Effector memory CD8-positive, alpha-beta T cell (primary cell): ENCODE results near the gene LRP8.
"Not testable (repeated sequence)": the region's sequence is repeated elsewhere in the genome, so short reads cannot be mapped to it uniquely, and the experiment has no call there.

Source experiments
- ATAC-seq: fragments of 150-1000 bp; cut with Tn5 transposase; replicated peaks from 2 replicates; pipeline ENCODE4 v1.10.0; 2021; ENCODE audit warnings: mild to moderate bottlenecking, moderate library complexity
- DNase-seq, 3 experiments: peaks; one replicate each; pipeline ENCODE4 v3.0.0; 2021
- H3K27ac Mint-ChIP-seq, 2 donors: one replicate each; pipeline ENCODE4 v1.8.0; 2022; ENCODE audit warnings: mild to moderate bottlenecking in 2 of 2, mixed read lengths in 2 of 2, moderate library complexity in 2 of 2
- H3K27me3 Mint-ChIP-seq, 2 donors: one replicate each; pipeline ENCODE4 v1.8.0; 2022; ENCODE audit warnings: mixed read lengths in 2 of 2
- H3K36me3 Mint-ChIP-seq: one replicate; pipeline ENCODE4 v1.8.0; 2022; ENCODE audit warnings: mild to moderate bottlenecking, moderate library complexity, mixed read lengths; ENCODE audit not compliant: insufficient read depth
- H3K4me1 Mint-ChIP-seq, 2 donors: one replicate each; pipeline ENCODE4 v1.8.0; 2022; ENCODE audit warnings: low read depth in 2 of 2, mixed read lengths in 2 of 2
- H3K4me3 Mint-ChIP-seq, 2 donors: one replicate each; pipeline ENCODE4 v1.8.0; 2022; ENCODE audit warnings: mild to moderate bottlenecking in 2 of 2, mixed read lengths in 2 of 2, moderate library complexity in 2 of 2
- H3K9me3 Mint-ChIP-seq, 2 donors: one replicate each; pipeline ENCODE4 v1.8.0; 2022; ENCODE audit warnings: mixed read lengths in 2 of 2

Gene LRP8

DNA sequence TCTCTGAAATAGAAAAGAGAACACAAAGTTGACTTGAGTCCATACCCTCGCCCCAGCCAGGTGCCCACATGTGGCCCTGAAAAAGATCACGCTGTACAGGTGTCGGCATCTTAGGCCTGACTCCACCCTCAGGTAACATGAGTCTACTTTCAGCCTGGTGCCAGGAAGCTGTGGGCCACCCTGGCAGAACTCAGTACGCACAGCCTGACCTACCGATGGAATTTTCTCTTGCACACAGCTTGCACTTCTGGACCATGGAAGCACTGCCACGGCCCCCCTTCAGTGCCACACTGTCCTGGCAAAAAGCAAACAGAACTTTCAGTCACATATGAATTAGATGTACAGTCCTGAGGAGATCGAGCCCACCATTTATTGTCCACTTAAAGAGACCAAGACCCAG, 109.7 kb downstream of the LRP8 start:
- no peak for ATAC-seq

DNA sequence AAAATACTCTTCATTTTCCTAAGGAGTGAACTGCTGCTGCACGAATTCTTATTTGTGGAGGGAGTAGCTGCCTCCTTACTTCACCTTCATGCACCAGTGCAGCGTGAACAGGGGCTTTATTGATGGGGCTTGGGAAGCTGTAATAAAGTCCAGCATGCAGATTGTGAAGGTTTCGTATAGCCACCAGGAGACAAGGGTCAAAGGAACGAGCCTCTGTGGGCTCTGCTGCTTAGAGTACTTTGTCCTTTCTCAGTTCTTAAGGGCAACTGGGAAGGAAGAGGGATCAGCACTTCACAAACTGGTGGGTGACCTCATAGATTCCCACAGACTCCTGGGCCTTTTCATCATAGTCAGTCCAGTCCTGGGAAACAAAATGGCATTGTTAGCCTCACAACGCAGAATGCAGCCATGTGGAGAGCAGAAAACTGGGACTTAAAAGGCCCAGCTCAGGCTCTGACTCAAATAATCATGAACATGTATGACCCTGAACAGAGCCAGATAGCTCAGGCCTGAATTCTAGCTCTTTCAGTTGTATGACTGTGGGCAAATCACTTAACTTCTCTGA, 113.4 kb downstream of the LRP8 start:
- no peak for ATAC-seq
- H3K4me1 Mint-ChIP-seq = peaks cover 2 to 6% of the 10 kb centered on the region in 2 donors
- DNase-seq = no peak
- H3K27ac Mint-ChIP-seq = no peak overlapping the region
- H3K27me3 Mint-ChIP-seq = no peaks in the 10 kb centered on the region
- H3K36me3 Mint-ChIP-seq = peaks cover 36% of the 10 kb centered on the region
- no peaks in the 10 kb centered on the region for H3K9me3 Mint-ChIP-seq
- no peak overlapping the region for H3K4me3 Mint-ChIP-seq

More for the DNA sequence above, 109.7 kb downstream of the LRP8 start:
- Mint-ChIP-seq H3K4me1 (peaks cover 14 to 22% of the 10 kb centered on the region in 2 donors), H3K9me3 (no peaks in the 10 kb centered on the region), H3K27me3 (no peaks in the 10 kb centered on the region), H3K36me3 (peaks cover 29% of the 10 kb centered on the region), H3K27ac (peak overlapping the region; percentile 60 to 98), H3K4me3 (no peak overlapping the region)
- no peak for DNase-seq

DNA sequence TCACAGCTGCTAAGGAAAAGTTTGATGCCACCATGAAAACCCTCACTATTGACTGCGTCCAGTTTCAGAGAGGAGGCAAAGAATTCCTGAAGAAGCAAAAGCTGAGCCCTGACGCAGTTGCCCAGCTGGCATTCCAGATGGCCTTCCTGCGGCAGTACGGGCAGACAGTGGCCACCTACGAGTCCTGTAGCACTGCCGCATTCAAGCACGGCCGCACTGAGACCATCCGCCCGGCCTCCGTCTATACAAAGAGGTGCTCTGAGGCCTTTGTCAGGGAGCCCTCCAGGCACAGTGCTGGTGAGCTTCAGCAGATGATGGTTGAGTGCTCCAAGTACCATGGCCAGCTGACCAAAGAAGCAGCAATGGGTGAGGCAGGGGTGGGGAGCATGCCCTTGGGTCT, 116.9 kb downstream of the LRP8 start:
- Mint-ChIP-seq H3K4me3 (no peak overlapping the region), H3K27ac (no peak overlapping the region), H3K9me3 (peaks cover 3 to 7% of the 10 kb centered on the region in 2 donors), H3K4me1 (peaks cover 0 to 5% of the 10 kb centered on the region in 2 donors), H3K27me3 (no peaks in the 10 kb centered on the region), H3K36me3 (peaks cover 46% of the 10 kb centered on the region)
- DNase-seq (no peak), ATAC-seq (no peak)

DNA sequence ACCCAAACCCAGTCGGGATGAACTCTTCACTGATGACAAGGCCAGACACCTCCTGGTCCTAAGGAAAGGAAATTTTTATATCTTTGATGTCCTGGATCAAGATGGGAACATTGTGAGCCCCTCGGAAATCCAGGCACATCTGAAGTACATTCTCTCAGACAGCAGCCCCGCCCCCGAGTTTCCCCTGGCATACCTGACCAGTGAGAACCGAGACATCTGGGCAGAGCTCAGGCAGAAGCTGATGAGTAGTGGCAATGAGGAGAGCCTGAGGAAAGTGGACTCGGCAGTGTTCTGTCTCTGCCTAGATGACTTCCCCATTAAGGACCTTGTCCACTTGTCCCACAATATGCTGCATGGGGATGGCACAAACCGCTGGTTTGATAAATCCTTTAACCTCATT, 117.5 kb downstream of the LRP8 start:
- Mint-ChIP-seq H3K36me3 (peaks cover 46% of the 10 kb centered on the region), H3K4me3 (no peak overlapping the region), H3K27me3 (no peaks in the 10 kb centered on the region), H3K9me3 (peaks cover 3 to 7% of the 10 kb centered on the region in 2 donors), H3K4me1 (peaks cover 0 to 5% of the 10 kb centered on the region in 2 donors), H3K27ac (no peak overlapping the region)
- ATAC-seq = no peak
- no peak for DNase-seq

DNA sequence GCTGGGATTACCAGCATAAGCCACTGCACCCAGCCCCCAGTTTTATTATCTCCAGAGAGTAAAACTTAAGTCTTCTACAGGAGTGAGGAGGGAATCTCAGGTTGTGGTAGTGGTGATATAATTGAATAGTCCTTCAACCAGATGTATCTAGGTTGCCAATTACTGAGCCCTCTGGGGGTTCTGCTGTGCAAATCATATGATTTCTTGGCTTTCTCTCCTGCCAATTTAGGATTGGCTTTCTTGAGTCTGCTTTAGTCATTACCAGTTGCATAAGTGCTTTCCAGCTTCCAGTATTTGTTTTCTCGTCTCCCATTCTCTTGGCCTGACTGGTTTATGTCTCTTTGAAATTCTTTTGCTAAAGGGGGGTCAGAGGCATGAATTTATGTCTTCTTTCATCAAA, 120.1 kb downstream of the LRP8 start:
- no peak for ATAC-seq
- DNase-seq = no peak
- H3K36me3 Mint-ChIP-seq = peaks cover 60% of the 10 kb centered on the region
- no peak overlapping the region for H3K4me3 Mint-ChIP-seq
- no peak overlapping the region for H3K27ac Mint-ChIP-seq
- no peaks in the 10 kb centered on the region for H3K27me3 Mint-ChIP-seq
- H3K9me3 Mint-ChIP-seq = peaks cover 3 to 7% of the 10 kb centered on the region in 2 donors
- peaks cover 0 to 11% of the 10 kb centered on the region in 2 donors for H3K4me1 Mint-ChIP-seq

DNA sequence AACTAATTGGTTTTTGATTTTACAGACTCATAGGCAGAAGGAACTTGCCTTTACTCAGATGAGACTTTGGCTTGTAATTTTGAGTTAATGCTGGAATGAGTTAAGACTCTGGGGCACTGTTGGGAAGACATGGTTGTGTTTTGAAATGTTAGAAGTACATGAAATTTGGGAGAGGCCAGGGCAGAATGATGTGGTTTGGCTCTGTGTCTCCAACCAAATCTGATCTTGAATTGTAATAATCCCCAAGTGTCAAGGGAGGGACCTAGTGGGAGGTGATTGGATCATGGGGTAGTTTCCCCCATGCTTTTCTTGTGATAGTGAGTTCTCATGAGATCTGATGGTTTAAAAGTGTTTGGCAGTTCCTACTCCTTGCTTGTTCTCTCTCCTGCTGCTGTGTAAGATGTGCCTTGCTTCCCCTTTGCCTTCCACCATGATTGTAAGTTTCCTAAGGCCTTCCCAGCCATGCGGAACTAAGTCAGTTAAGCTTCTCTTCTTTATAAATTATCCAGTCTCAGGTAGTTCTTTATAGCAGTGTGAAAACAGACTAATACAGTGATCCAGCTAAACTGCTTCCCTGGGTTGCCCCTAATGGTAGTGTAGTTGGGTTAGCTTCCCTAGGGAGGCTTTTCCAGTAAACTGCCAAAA, 121.0 kb downstream of the LRP8 start:
- Mint-ChIP-seq H3K27ac (no peak overlapping the region), H3K36me3 (peaks cover 62% of the 10 kb centered on the region), H3K27me3 (no peaks in the 10 kb centered on the region), H3K9me3 (peaks cover 3 to 7% of the 10 kb centered on the region in 2 donors), H3K4me3 (no peak overlapping the region), H3K4me1 (peaks cover 0 to 11% of the 10 kb centered on the region in 2 donors)
- ATAC-seq = no peak
- DNase-seq = no peak

DNA sequence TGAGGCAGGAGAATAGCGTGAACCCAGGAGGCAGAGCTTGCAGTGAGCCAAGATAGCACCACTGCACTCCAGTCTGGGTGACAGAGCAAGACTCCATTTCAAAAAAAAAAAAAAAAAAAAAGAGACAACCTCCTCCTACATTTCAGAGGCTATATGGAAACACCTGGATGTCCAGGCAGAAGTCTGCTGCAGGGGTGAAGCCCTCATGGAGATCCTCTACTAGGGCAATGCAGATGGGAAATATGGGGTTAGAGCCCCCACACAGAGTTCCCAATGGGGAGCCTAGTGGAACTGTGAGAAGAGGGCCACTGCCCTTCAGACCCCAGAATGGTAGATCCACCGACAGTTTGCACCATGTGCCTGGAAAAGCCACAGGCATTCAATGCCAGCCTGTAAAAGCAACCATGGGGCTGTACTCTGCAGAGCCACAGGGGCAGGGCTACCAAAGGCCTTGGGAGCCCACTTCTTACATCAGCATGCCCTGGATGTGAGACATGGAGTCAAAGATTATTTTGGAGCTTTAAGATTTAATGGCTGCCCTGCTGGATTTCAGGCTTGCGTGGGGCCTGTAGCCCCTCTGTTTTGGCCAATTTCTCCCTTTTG, 121.7 kb downstream of the LRP8 start:
- H3K36me3 Mint-ChIP-seq = peaks cover 55% of the 10 kb centered on the region
- not testable (repeated sequence) for H3K27me3 Mint-ChIP-seq, DNase-seq, ATAC-seq, H3K9me3 Mint-ChIP-seq, H3K4me3 Mint-ChIP-seq, H3K27ac Mint-ChIP-seq
- peaks cover 0 to 11% of the 10 kb centered on the region in 2 donors for H3K4me1 Mint-ChIP-seq

DNA sequence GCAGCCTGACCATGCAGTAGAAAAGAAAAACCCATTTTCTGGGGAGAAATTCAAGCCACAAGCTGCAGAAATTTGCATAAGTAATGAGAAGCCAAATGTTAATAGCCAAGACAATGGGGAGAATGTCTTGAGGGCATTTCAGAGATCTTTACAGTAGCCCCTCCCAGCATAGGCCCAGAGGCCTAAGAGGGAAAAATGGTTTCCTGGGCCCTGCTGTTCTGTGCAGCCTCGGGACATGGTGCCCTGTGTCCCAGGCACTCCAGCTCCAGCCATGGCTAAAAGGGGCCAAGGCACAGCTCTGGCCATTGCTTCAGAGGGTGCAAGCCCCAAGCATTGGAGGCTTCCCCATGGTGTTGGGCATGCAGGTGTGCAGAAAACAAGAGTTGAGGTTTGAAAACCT, 122.4 kb downstream of the LRP8 start:
- DNase-seq, H3K4me3 Mint-ChIP-seq, ATAC-seq, H3K27me3 Mint-ChIP-seq, H3K9me3 Mint-ChIP-seq: not testable (repeated sequence)
- H3K36me3 Mint-ChIP-seq = peaks cover 55% of the 10 kb centered on the region
- peaks cover 0 to 11% of the 10 kb centered on the region in 2 donors for H3K4me1 Mint-ChIP-seq
- peak overlapping the region in 1 of 2 donors; percentile 63 for H3K27ac Mint-ChIP-seq

DNA sequence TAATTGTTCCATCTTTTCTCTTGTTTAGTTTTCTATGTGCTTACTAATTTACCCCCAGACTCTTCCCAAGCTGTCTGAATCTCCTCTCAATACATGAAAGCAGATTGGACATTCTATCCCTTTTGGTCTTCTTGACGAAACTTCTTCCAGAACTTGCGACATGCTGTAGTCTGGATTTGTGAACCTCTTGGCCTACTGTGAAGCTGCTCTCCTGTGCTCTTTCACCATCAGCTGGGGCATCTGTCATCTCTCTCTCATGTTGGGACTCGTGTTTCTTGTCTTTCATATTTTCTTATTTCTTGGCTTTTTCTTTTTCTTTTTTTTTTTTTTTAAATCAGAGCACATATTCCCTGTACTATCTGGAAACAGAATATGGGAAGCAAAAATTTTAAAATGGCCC, 124.4 kb downstream of the LRP8 start:
- H3K27me3 Mint-ChIP-seq = no peaks in the 10 kb centered on the region
- H3K27ac Mint-ChIP-seq = peak overlapping the region in 1 of 2 donors; percentile 9
- H3K9me3 Mint-ChIP-seq = peaks cover 3 to 7% of the 10 kb centered on the region in 2 donors
- ATAC-seq (no peak), DNase-seq (no peak)
- peaks cover 37% of the 10 kb centered on the region for H3K36me3 Mint-ChIP-seq
- peaks cover 0 to 11% of the 10 kb centered on the region in 2 donors for H3K4me1 Mint-ChIP-seq
- H3K4me3 Mint-ChIP-seq = no peak overlapping the region

DNA sequence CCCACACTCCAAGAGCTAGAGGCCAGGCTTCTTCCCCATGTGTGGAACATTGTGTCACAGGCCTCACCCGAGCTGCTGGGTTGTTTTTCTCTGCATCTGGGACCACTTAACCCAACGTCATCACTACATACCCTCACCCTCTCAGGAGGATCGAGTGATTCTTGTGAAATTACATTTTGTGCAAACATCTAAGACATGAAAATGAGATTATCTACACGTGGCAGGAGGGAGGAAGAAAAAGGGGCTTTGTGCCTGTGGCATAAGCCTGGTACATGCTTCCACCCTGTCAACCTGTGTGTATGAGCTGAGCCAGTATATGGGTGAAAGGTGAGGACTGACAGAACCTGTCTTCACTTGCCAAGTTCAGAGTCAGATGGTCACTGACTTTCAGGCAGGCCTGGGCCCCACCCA, 129.6 kb downstream of the LRP8 start:
- H3K36me3 Mint-ChIP-seq = peaks cover 25% of the 10 kb centered on the region
- H3K4me1 Mint-ChIP-seq = peaks cover 18 to 19% of the 10 kb centered on the region in 2 donors
- H3K27ac Mint-ChIP-seq = peak overlapping the region; percentile 96 to 99
- no peak for DNase-seq
- H3K9me3 Mint-ChIP-seq = no peaks in the 10 kb centered on the region
- peak overlapping the region; percentile 81 to 82 for H3K4me3 Mint-ChIP-seq
- no peak for ATAC-seq
- H3K27me3 Mint-ChIP-seq = no peaks in the 10 kb centered on the region

DNA sequence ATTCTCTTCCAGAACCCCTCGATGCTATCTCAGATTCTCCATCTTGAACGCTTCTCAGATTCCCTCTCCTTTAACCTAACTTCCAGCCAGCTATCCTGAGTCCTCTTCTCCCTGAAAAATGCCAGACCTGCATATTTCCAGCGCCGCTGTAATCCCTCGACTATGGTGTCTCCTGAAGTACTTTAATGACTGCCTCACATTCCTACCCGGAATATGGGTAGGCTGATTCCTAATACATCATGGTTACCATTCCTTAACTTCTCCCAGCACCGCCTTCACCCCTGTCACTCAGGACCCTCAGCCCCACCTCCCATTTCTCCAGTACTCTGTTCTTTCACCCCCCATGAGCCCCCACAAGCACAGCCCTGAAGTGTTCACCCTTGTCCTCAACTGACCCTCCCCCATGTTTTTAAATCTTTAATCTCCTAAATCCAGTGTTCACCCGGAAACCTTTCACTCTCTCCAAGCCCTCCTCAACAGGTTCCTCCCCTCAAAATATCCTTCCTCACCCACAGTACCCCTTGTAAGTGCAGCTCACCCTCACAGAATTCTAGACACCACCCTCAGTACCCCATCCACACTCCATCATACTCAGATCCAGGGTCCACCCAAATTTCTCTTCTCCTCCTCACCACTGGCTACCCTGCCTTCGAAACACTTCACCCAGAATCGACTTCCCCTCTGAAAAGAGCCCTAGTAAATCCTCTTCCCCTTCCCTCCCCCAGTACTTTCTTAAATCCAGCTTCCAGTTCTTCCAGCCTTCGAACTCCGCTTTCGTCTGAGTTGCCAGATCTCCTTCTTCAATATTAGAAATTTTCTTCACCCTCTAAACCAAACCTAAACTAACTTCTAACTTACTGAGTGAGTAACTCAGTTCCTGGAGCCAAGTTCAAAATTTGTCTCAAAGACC, 130.3 kb downstream of the LRP8 start:
- Mint-ChIP-seq H3K27me3 (no peaks in the 10 kb centered on the region), H3K4me1 (peaks cover 18 to 19% of the 10 kb centered on the region in 2 donors), H3K4me3 (peak overlapping the region; percentile 81 to 82), H3K36me3 (peaks cover 18% of the 10 kb centered on the region), H3K9me3 (no peaks in the 10 kb centered on the region), H3K27ac (peak overlapping the region; percentile 96 to 99)
- DNase-seq = no peak
- no peak for ATAC-seq

DNA sequence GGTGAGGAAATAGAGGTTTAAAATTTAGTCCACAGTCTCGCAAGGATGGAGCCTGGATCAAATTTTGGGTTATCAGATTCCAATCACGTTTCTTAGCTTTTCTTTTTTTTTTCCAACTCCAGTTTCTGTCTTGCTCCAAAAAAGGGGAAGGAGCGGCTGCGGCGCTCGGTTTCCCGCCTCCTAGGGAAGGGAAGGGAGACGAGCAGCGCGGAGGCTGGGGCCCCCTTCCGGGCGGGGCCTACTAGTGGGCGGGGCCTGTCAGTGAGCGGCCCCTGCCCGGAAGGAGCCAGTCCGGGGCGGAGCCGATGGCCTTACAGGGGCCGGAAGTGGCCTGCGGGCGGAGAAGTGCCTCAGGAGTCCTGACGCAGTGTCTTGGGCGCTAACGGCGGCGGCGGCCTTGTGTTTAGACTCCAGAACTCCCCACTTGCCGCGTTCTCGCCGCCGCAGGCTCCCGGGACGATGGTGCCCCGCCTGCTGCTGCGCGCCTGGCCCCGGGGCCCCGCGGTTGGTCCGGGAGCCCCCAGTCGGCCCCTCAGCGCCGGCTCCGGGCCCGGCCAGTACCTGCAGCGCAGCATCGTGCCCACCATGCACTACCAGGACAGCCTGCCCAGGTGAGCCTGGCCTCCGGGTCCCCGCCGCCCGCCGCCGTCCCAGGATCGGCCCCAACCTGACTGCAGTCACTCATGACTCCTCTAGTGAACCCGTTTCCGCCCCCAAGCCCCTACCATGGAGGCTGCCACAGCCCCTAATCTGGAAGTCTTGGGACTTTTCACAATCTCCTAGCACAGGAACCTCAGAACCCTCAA, 131.2 kb downstream of the LRP8 start, which contains the start of gene CPT2:
CPT2 (plus strand) TSS at position 340 of the 806 bp plus-strand sequence; CDS start at position 460, 120 bp downstream.
- H3K4me1 Mint-ChIP-seq = peaks cover 18 to 19% of the 10 kb centered on the region in 2 donors
- H3K27me3 Mint-ChIP-seq = no peaks in the 10 kb centered on the region
- H3K4me3 Mint-ChIP-seq = peak within 1 kb of the TSS; percentile 81 to 82
- peak; percentile 98 for ATAC-seq
- DNase-seq = peak; percentile 87 to 90 (median 88)
- peak within 1 kb of the TSS; percentile 96 to 99 for H3K27ac Mint-ChIP-seq
- H3K9me3 Mint-ChIP-seq = no peaks in the 10 kb centered on the region
- H3K36me3 Mint-ChIP-seq = peaks cover 16% of the 10 kb centered on the region
